KMS-11 (cell line): ENCODE results near the gene CDH13.

ENCODE experiments used
- H2AFZ ChIP-seq: fragments of 200-600 bp; sonication (generic); 2 replicates; pipeline ENCODE4 v1.6.1; 2016; ENCODE audit warnings: antibody characterized with exemption, mixed run types, low read depth
- H3K27ac ChIP-seq: fragments of 200-600 bp; sonication (generic); 2 replicates; pipeline ENCODE4 v1.6.1; 2016; ENCODE audit warnings: mild to moderate bottlenecking, mixed run types
- H3K27me3 ChIP-seq: fragments of 200-600 bp; sonication (generic); 2 replicates; pipeline ENCODE4 v1.6.1; 2017; ENCODE audit warnings: mild to moderate bottlenecking, low read depth, mixed run types, moderate library complexity; ENCODE audit not compliant: insufficient read depth
- H3K36me3 ChIP-seq: fragments of 200-600 bp; sonication (generic); 2 replicates; pipeline ENCODE4 v1.6.1; 2017; ENCODE audit warnings: mild to moderate bottlenecking, mixed run types; ENCODE audit not compliant: insufficient read depth
- H3K4me1 ChIP-seq: fragments of 200-600 bp; sonication (generic); 2 replicates; pipeline ENCODE4 v1.6.1; 2016; ENCODE audit warnings: mild to moderate bottlenecking, low read depth, mixed run types; ENCODE audit not compliant: poor library complexity, severe bottlenecking
- H3K4me2 ChIP-seq: fragments of 200-600 bp; sonication (generic); 2 replicates; pipeline ENCODE4 v1.7.0; 2016; ENCODE audit warnings: mild to moderate bottlenecking, mixed run types
- H3K4me3 ChIP-seq: fragments of 200-600 bp; sonication (generic); IDR thresholded peaks from 2 replicates; pipeline ENCODE4 v1.6.1; 2017; ENCODE audit warnings: low read depth, low read length, mixed read lengths; ENCODE audit not compliant: insufficient read depth
- H3K79me2 ChIP-seq: fragments of 200-600 bp; sonication (generic); 2 replicates; pipeline ENCODE4 v1.6.1; 2016; ENCODE audit warnings: low read depth, mixed run types; ENCODE audit not compliant: insufficient read depth
- H3K9ac ChIP-seq: fragments of 200-600 bp; sonication (generic); 2 replicates; pipeline ENCODE4 v1.6.1; 2016; ENCODE audit warnings: mild to moderate bottlenecking, mixed run types
- H4K20me1 ChIP-seq: fragments of 200-600 bp; sonication (generic); 2 replicates; pipeline ENCODE4 v1.6.1; 2016; ENCODE audit warnings: mild to moderate bottlenecking, mixed run types; ENCODE audit not compliant: insufficient read depth
- TF ChIP-seq, protein P1 (sequence below): fragments of 200-600 bp; sonication (generic); conservative IDR thresholded peaks from 2 replicates; pipeline ENCODE4 v1.6.1; 2017; ENCODE audit warnings: low read depth, mild to moderate bottlenecking, antibody characterized with exemption, low read length, moderate library complexity, mixed read lengths

Gene CDH13

DNA sequence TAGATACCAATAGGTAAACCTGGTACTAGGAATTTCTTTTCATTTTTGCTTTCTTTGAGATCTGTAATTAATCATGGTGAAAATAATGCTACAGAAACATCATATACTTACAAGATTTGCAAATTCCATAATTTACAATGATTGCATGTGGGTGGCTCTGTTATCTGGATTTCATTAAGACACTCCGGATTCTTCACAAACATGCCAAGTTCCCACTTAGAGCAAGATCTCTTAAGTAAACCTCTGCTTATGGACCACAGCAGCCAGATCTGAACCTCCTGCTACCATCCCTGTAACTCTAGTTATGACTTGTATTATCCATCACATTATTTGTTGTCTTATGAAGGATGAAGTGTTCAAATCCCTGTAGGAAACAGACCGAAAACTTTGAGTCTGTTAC, 424.7 kb downstream of the CDH13 start:
- H3K27me3 ChIP-seq, result no peaks in the 10 kb centered on the region
- no peak overlapping the region for H3K9ac ChIP-seq
- no peak overlapping the region for H2AFZ ChIP-seq
- H3K27ac ChIP-seq, result no peak overlapping the region
- no peaks in the 10 kb centered on the region for H3K79me2 ChIP-seq
- no peaks in the 10 kb centered on the region for H3K4me1 ChIP-seq
- TF ChIP-seq, protein P1, sequence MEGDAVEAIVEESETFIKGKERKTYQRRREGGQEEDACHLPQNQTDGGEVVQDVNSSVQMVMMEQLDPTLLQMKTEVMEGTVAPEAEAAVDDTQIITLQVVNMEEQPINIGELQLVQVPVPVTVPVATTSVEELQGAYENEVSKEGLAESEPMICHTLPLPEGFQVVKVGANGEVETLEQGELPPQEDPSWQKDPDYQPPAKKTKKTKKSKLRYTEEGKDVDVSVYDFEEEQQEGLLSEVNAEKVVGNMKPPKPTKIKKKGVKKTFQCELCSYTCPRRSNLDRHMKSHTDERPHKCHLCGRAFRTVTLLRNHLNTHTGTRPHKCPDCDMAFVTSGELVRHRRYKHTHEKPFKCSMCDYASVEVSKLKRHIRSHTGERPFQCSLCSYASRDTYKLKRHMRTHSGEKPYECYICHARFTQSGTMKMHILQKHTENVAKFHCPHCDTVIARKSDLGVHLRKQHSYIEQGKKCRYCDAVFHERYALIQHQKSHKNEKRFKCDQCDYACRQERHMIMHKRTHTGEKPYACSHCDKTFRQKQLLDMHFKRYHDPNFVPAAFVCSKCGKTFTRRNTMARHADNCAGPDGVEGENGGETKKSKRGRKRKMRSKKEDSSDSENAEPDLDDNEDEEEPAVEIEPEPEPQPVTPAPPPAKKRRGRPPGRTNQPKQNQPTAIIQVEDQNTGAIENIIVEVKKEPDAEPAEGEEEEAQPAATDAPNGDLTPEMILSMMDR, result no peak
- no peaks in the 10 kb centered on the region for H4K20me1 ChIP-seq
- H3K4me2 ChIP-seq, result no peak overlapping the region
- H3K36me3 ChIP-seq, result no peaks in the 10 kb centered on the region
- H3K4me3 ChIP-seq, result no peak overlapping the region

DNA sequence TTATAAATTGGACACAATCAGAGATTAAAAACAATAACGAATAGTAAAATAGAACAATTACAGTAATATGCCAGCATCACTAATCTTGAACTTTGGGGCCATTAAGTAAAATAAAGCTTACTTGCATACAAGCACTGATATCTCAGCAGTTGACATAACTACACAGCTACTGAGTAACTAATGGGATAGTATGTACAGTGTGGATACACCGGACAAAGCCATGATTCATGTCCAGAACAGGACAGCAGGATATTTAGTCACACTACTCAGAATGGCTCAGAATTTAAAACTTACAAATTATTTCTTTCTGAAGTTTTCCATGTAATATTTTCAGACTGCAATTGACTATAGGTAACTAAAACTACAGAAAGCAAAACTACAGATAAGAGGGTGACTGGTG, 427.5 kb downstream of the CDH13 start:
- Histone ChIP-seq H3K4me1 (no peaks in the 10 kb centered on the region), H3K36me3 (no peaks in the 10 kb centered on the region), H4K20me1 (no peaks in the 10 kb centered on the region), H3K79me2 (no peaks in the 10 kb centered on the region), H2AFZ (no peak overlapping the region), H3K27ac (no peak overlapping the region), H3K4me3 (no peak overlapping the region), H3K4me2 (no peak overlapping the region), H3K27me3 (no peaks in the 10 kb centered on the region), H3K9ac (no peak overlapping the region)
- TF ChIP-seq, protein P1, result no peak

- Histone ChIP-seq H3K27me3 (no peaks in the 10 kb centered on the region), H3K79me2 (no peaks in the 10 kb centered on the region), H3K4me2 (no peak overlapping the region), H3K9ac (no peak overlapping the region), H3K4me3 (no peak overlapping the region), H3K4me1 (no peaks in the 10 kb centered on the region), H3K27ac (no peak overlapping the region), H2AFZ (no peak overlapping the region), H4K20me1 (no peaks in the 10 kb centered on the region), H3K36me3 (no peaks in the 10 kb centered on the region)
- TF ChIP-seq, protein P1, result no peak
Observed at GRCh38 chr16:83058376-83058775, 431.6 kb downstream of the CDH13 start.

DNA sequence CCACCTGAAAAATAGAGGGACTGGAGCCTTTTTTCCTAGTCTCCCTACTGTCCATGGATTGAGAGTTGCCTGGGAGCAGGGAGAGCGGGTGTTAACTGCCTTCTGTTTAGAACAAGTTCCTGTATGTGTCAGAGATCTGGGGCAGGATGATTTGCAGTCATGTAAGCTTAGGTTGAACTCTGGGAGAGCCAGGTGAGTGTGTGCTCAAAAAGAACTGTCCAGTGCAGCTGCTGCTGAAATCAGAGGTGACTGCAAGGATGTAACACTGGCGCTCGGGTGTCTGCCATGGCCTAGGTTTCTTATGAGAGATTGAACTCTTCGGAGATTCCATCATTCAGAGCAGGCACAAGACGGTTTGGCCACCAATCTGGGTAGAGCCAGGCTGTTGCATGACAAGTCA, 432.5 kb downstream of the CDH13 start:
- Histone ChIP-seq H2AFZ (no peak overlapping the region), H3K9ac (no peak overlapping the region), H3K79me2 (no peaks in the 10 kb centered on the region), H3K4me1 (no peaks in the 10 kb centered on the region), H3K27me3 (no peaks in the 10 kb centered on the region), H3K27ac (no peak overlapping the region), H4K20me1 (no peaks in the 10 kb centered on the region), H3K4me2 (no peak overlapping the region), H3K4me3 (no peak overlapping the region), H3K36me3 (no peaks in the 10 kb centered on the region)
- TF ChIP-seq, protein P1, result no peak
